Parathyroid adenoma (tissue), 2 donors: Measurements from ENCODE around the gene SLC24A4.

ENCODE experiments used
- H2AFZ ChIP-seq: fragments of 300-600 bp; sonication (generic); one replicate; pipeline ENCODE4 v1.7.0; 2017; ENCODE audit warnings: antibody characterized with exemption, mild to moderate bottlenecking
- H3K27ac ChIP-seq: fragments of 300-600 bp; sonication (generic); one replicate; pipeline ENCODE4 v1.7.0; 2017
- H3K27me3 ChIP-seq: fragments of 300-600 bp; sonication (generic); one replicate; pipeline ENCODE4 v1.7.0; 2017; ENCODE audit warnings: low read length; ENCODE audit not compliant: control insufficient read depth, insufficient read depth
- H3K36me3 ChIP-seq: fragments of 300-600 bp; sonication (generic); one replicate; pipeline ENCODE4 v1.7.0; 2017; ENCODE audit warnings: low read length; ENCODE audit not compliant: control insufficient read depth, insufficient read depth
- H3K4me1 ChIP-seq: fragments of 300-600 bp; sonication (generic); one replicate; pipeline ENCODE4 v1.7.0; 2017; ENCODE audit warnings: control low read depth
- H3K4me2 ChIP-seq: fragments of 300-600 bp; sonication (generic); one replicate; pipeline ENCODE4 v1.7.0; 2017; ENCODE audit warnings: low read length
- H3K4me3 ChIP-seq: fragments of 300-600 bp; sonication (generic); one replicate; pipeline ENCODE4 v1.7.0; 2017; ENCODE audit warnings: low read depth, low read length
- H3K79me2 ChIP-seq: fragments of 300-600 bp; sonication (generic); one replicate; pipeline ENCODE4 v1.7.0; 2017; ENCODE audit warnings: control low read depth
- H3K9ac ChIP-seq: fragments of 300-600 bp; sonication (generic); one replicate; pipeline ENCODE4 v1.7.0; 2017; ENCODE audit warnings: mild to moderate bottlenecking
- H3K9me3 ChIP-seq: fragments of 300-600 bp; sonication (generic); one replicate; pipeline ENCODE4 v1.7.0; 2017; ENCODE audit warnings: low read length; ENCODE audit not compliant: control insufficient read depth
- TF ChIP-seq, protein P1 (sequence below): fragments of 300-600 bp; sonication (generic); IDR thresholded peaks from one replicate; pipeline ENCODE4 v1.7.0; 2017; ENCODE audit warnings: antibody characterized with exemption, mild to moderate bottlenecking
- donor health status: primary hyperparathyroidism.

Gene SLC24A4

DNA sequence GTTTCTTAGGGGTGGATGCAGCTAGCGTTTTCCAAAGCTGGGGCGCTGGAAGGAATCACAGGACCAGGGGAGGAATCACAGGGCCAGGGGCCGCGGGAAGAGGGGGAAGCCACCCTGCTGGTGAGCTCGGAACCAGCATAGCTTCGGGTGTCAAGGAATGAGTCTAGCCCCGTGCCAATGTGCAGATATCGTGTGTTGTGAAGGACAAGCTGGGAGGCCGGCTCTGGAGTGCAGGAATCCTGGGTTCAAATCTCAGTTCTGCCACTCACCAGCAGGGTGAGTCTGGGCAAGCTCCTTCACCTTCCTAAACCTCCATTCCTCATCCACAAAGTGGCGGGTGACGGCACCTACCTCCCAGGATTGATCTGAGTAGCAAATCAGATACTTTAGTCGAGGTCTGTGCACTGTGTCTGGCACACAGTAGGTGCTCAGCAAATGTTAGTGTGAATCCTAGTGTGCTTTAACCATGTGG, 137.0 kb downstream of the SLC24A4 start:
- Histone ChIP-seq H3K27ac (peak overlapping the region; percentile 55), H3K9ac (no peak overlapping the region), H3K27me3 (no peaks in the 10 kb centered on the region), H3K9me3 (no peaks in the 10 kb centered on the region), H2AFZ (no peak overlapping the region), H3K36me3 (no peaks in the 10 kb centered on the region), H3K79me2 (no peaks in the 10 kb centered on the region), H3K4me2 (no peak overlapping the region), H3K4me1 (no peaks in the 10 kb centered on the region), H3K4me3 (no peak overlapping the region)
- TF ChIP-seq, protein P1, sequence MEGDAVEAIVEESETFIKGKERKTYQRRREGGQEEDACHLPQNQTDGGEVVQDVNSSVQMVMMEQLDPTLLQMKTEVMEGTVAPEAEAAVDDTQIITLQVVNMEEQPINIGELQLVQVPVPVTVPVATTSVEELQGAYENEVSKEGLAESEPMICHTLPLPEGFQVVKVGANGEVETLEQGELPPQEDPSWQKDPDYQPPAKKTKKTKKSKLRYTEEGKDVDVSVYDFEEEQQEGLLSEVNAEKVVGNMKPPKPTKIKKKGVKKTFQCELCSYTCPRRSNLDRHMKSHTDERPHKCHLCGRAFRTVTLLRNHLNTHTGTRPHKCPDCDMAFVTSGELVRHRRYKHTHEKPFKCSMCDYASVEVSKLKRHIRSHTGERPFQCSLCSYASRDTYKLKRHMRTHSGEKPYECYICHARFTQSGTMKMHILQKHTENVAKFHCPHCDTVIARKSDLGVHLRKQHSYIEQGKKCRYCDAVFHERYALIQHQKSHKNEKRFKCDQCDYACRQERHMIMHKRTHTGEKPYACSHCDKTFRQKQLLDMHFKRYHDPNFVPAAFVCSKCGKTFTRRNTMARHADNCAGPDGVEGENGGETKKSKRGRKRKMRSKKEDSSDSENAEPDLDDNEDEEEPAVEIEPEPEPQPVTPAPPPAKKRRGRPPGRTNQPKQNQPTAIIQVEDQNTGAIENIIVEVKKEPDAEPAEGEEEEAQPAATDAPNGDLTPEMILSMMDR, result no peak

DNA sequence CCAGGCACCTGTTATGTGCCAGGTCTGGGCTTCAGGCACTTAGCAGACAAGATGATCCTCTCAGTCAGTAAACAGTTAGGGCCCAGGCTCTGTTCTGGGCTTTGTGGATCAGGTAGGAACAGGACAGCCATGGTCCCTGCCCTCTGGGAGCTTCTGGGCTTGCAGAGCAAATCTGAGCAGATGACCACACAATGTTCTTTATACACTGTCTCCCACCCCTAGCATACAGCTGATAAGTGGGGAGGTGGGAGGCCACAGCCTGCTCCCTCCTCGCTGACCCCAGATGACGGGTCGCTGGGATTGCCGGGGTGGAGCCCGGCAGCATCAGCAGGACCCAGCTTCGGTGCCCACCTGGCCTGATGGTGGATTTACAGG, 137.6 kb downstream of the SLC24A4 start:
- H3K27ac ChIP-seq, result peak overlapping the region; percentile 55
- H3K9me3 ChIP-seq, result no peaks in the 10 kb centered on the region
- H3K27me3 ChIP-seq, result no peaks in the 10 kb centered on the region
- H3K9ac ChIP-seq, result no peak overlapping the region
- H2AFZ ChIP-seq, result no peak overlapping the region
- H3K79me2 ChIP-seq, result no peaks in the 10 kb centered on the region
- H3K4me2 ChIP-seq, result no peak overlapping the region
- H3K4me3 ChIP-seq, result no peak overlapping the region
- H3K36me3 ChIP-seq, result no peaks in the 10 kb centered on the region
- TF ChIP-seq, protein P1, result no peak
- no peaks in the 10 kb centered on the region for H3K4me1 ChIP-seq

DNA sequence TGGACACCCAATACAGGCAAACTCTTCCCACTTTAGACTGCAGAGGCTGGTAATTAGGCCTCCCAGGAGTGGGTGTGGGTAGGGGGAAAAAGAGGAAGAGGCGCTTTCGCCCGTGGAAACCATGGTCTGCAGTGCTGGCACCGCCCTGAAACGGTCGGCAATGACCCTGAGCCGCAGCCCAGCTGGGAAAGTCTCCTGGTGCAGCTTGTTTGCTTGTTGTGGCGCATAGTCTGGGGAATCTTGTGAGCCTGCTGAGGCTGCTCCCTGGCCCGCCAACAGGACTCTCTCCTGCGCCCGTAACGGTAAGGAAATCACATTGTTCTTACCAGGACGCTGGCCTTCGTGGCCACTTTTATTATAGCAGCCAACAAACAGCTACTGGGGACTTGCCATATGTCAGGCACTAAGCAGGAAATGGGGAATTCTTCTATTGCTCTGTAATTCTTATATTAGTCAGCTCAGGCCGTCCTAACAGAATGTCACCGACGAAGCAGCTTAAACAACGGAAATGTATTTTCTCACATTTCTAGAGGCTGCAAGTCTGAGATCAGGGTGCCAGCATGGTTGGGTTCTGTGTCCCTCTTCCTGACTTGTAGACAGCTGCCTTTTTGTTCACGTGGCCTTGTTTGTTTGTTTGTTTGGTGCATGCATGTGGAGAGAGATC, 138.1 kb downstream of the SLC24A4 start:
- Histone ChIP-seq H3K27ac (peak overlapping the region; percentile 55), H2AFZ (no peak overlapping the region), H3K9ac (no peak overlapping the region)

DNA sequence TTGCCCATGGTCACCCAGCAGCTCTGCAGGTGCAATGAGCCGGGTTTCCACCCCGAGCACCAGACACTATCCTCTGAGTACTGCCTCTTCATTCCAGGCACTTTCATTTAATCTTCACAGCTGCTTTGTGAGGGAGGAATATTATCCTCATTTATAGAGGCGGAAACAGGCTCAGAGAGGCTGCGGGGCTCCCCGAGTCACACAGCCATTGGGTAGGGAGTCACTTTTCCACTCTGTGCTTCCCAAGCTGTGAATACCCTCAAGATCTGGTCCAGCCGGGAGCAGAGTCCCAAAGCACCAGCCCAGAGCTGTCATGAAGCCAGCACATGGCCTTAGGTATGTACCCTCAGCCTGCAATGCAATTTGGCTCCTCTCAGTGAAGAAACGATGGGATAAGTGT, 138.9 kb downstream of the SLC24A4 start:
- no peaks in the 10 kb centered on the region for H3K36me3 ChIP-seq
- no peaks in the 10 kb centered on the region for H3K4me1 ChIP-seq
- H3K79me2 ChIP-seq, result no peaks in the 10 kb centered on the region
- no peak overlapping the region for H3K27ac ChIP-seq
- H3K9ac ChIP-seq, result no peak overlapping the region
- no peak overlapping the region for H3K4me3 ChIP-seq
- no peak overlapping the region for H3K4me2 ChIP-seq
- H3K9me3 ChIP-seq, result no peaks in the 10 kb centered on the region
- TF ChIP-seq, protein P1, result no peak
- no peak overlapping the region for H2AFZ ChIP-seq
- H3K27me3 ChIP-seq, result no peaks in the 10 kb centered on the region

More for the DNA sequence above, 138.1 kb downstream of the SLC24A4 start:
- Histone ChIP-seq H3K9me3 (no peaks in the 10 kb centered on the region), H3K27me3 (no peaks in the 10 kb centered on the region), H3K79me2 (no peaks in the 10 kb centered on the region), H3K4me2 (no peak overlapping the region), H3K4me1 (no peaks in the 10 kb centered on the region), H3K36me3 (no peaks in the 10 kb centered on the region), H3K4me3 (no peak overlapping the region)
- TF ChIP-seq, protein P1, result no peak

DNA sequence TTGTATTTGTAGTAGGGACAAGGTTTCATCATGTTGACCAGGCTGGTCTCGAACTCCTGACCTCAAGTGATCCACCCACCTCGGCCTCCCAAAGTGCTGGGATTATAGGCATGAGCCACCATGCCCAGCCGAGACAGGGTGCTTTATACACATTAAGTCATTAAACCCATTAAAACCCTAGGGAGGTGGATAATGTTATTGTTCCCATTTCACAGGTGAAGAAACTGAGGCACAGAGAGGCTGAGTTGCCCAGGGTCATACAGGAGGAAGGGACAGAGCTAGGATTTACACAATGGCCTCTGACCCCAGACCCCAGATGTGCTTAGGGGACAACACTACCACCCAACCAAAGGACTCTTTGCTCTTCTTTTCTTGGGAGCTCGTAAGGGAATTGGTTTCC, 139.6 kb downstream of the SLC24A4 start:
- TF ChIP-seq, protein P1, result no peak
- Histone ChIP-seq H3K4me1 (no peaks in the 10 kb centered on the region), H3K36me3 (no peaks in the 10 kb centered on the region), H3K9me3 (no peaks in the 10 kb centered on the region), H3K9ac (no peak overlapping the region), H2AFZ (no peak overlapping the region), H3K4me2 (no peak overlapping the region), H3K27ac (no peak overlapping the region), H3K4me3 (no peak overlapping the region), H3K79me2 (no peaks in the 10 kb centered on the region), H3K27me3 (no peaks in the 10 kb centered on the region)
